H1 (cell line): Measurements from ENCODE around the gene METTL21A. TPM values are rescaled to one million over a fixed set of nuclear protein-coding genes. Genes with fewer than 3 reads are reported as not detected.

Source experiments
- CTCF ChIA-PET: fragments of 300-600 bp; sonication (Branson Sonifier 250); formaldehyde crosslinking; loops from one replicate; lab custom pipeline; 2021; ENCODE audit not compliant: partially characterized antibody; lab: Charles Lee
- POLR2A ChIA-PET: fragments of 300-600 bp; sonication (Branson Sonifier 250); formaldehyde crosslinking; loops from one replicate; lab custom pipeline; 2021; ENCODE audit warnings: inconsistent platforms; ENCODE audit not compliant: partially characterized antibody; lab: Charles Lee
- DNase-seq, 2 experiments: peaks; one replicate each; pipeline versions ENCODE4 v3.0.0 to v3.0.0-alpha.2; 2010 to 2022; ENCODE audit warnings: low spot score in 2 of 2, low read depth in 1 of 2, mixed read lengths in 1 of 2
- FAIRE-seq: peaks from 2 replicates; lab custom pipeline; 2011; peaks lifted over from hg19 to GRCh38; lab: Jason Lieb, UNC
- H2AFZ ChIP-seq: 2 replicates; pipeline ENCODE4 v1.8.1; 2012; ENCODE audit warnings: low read length, inconsistent platforms
- H2AK5ac ChIP-seq: 2 replicates; pipeline ENCODE4 v1.6.1; 2013; ENCODE audit warnings: low read depth, low read length
- H2BK120ac ChIP-seq: replicated peaks from 2 replicates; pipeline ENCODE3; 2013; ENCODE audit warnings: low read depth, low read length, inconsistent platforms
- H2BK12ac ChIP-seq: 2 replicates; pipeline ENCODE4 v1.6.1; 2013; ENCODE audit warnings: low read depth, low read length
- H2BK15ac ChIP-seq: 2 replicates; pipeline ENCODE4 v1.6.1; 2013; ENCODE audit warnings: low read length
- H2BK20ac ChIP-seq: 2 replicates; pipeline ENCODE4 v1.6.1; 2013; ENCODE audit warnings: low read length
- H2BK5ac ChIP-seq: 2 replicates; pipeline ENCODE4 v1.6.1; 2013; ENCODE audit warnings: low read depth, low read length
- H3K14ac ChIP-seq: 2 replicates; pipeline ENCODE4 v1.6.1; 2013; ENCODE audit warnings: inconsistent platforms; ENCODE audit not compliant: insufficient read length
- H3K18ac ChIP-seq: 2 replicates; pipeline ENCODE4 v1.6.1; 2013; ENCODE audit warnings: low read length; ENCODE audit errors: extremely low read depth
- H3K23ac ChIP-seq: 2 replicates; pipeline ENCODE4 v1.6.1; 2013; ENCODE audit warnings: inconsistent platforms; ENCODE audit not compliant: insufficient read length
- H3K23me2 ChIP-seq: 2 replicates; pipeline ENCODE4 v1.6.1; 2013; ENCODE audit warnings: low read depth, low read length
- H3K27ac ChIP-seq: 2 replicates; pipeline ENCODE4 v1.6.1; 2011; ENCODE audit warnings: low read depth, low read length, inconsistent platforms
- H3K27me3 ChIP-seq, 4 experiments: replicated peaks in 1 of 4; 1 replicate in 1 of 4; 2 replicates in 3 of 4; pipeline versions ENCODE4 v1.6.1 to v1.8.1; 2011 to 2013; ENCODE audit warnings: low read length in 3 of 4, mild to moderate bottlenecking in 3 of 4, inconsistent platforms in 2 of 4, mixed read lengths in 2 of 4, moderate library complexity in 1 of 4; ENCODE audit not compliant: control insufficient read depth in 3 of 4, insufficient read depth in 3 of 4; ENCODE audit errors: extremely low read depth in 1 of 4
- H3K36me3 ChIP-seq, 4 experiments: 2 replicates each; pipeline versions ENCODE4 v1.6.1 to v1.8.1; 2011 to 2013; ENCODE audit warnings: mild to moderate bottlenecking in 4 of 4, low read length in 3 of 4, moderate library complexity in 2 of 4, control low read depth in 1 of 4, inconsistent platforms in 1 of 4; ENCODE audit not compliant: insufficient read depth in 4 of 4, control insufficient read depth in 2 of 4
- H3K4ac ChIP-seq: replicated peaks from 2 replicates; pipeline ENCODE3; 2013; ENCODE audit warnings: low read length, low read depth, mixed read lengths, inconsistent platforms; ENCODE audit not compliant: insufficient read length
- H3K4me1 ChIP-seq, 4 experiments: replicated peaks in 1 of 4; 1 replicate in 1 of 4; 2 replicates in 3 of 4; pipeline versions ENCODE4 v1.6.1 to v1.8.1; 2011 to 2013; ENCODE audit warnings: low read length in 3 of 4, inconsistent platforms in 2 of 4, mixed read lengths in 1 of 4; ENCODE audit not compliant: insufficient read depth in 4 of 4, control insufficient read depth in 3 of 4
- H3K4me2 ChIP-seq, 2 experiments: 2 replicates each; pipeline versions ENCODE4 v1.6.1 to v1.8.1; 2011 to 2013; ENCODE audit warnings: low read depth in 2 of 2, low read length in 2 of 2, control low read depth in 1 of 2, inconsistent platforms in 1 of 2, mild to moderate bottlenecking in 1 of 2; ENCODE audit not compliant: insufficient read depth in 1 of 2
- H3K4me3 ChIP-seq, 4 experiments: fragments of 200-600, 300-600 bp in 1 of 4; sonication (generic), shearing (Covaris generic), sonication (Bioruptor Twin) in 1 of 4; 2 replicates each; pipeline versions ENCODE4 v1.5.1 to v1.8.1; 2011 to 2016; ENCODE audit warnings: low read length in 4 of 4, low read depth in 3 of 4, control low read depth in 2 of 4, inconsistent platforms in 2 of 4, mild to moderate bottlenecking in 2 of 4, mixed read lengths in 1 of 4, moderate library complexity in 1 of 4; ENCODE audit not compliant: insufficient read depth in 2 of 4; ENCODE audit errors: extremely low read depth in 1 of 4
- H3K56ac ChIP-seq: replicated peaks from 2 replicates; pipeline ENCODE3; 2013; ENCODE audit warnings: low read depth, mild to moderate bottlenecking, mixed read lengths, low read length, inconsistent platforms; ENCODE audit not compliant: insufficient read length
- H3K79me1 ChIP-seq: 2 replicates; pipeline ENCODE4 v1.6.1; 2013; ENCODE audit warnings: low read depth, low read length, control low read depth
- H3K79me2 ChIP-seq, 2 experiments: 2 replicates each; pipeline versions ENCODE4 v1.6.1 to v1.8.1; 2012 to 2013; ENCODE audit warnings: low read length in 2 of 2, mild to moderate bottlenecking in 2 of 2, inconsistent platforms in 1 of 2; ENCODE audit not compliant: insufficient read depth in 2 of 2, control insufficient read depth in 1 of 2
- H3K9ac ChIP-seq, 4 experiments: replicated peaks in 1 of 4; 1 replicate in 1 of 4; 2 replicates in 3 of 4; pipeline versions ENCODE4 v1.6.1 to v1.8.1; 2011 to 2013; ENCODE audit warnings: low read depth in 3 of 4, low read length in 3 of 4, control low read depth in 2 of 4, mild to moderate bottlenecking in 2 of 4, moderate library complexity in 2 of 4, inconsistent platforms in 1 of 4; ENCODE audit errors: extremely low read depth in 1 of 4
- H3K9me3 ChIP-seq, 2 experiments: 2 replicates each; pipeline versions ENCODE4 v1.6.1 to v1.8.1; 2012 to 2013; ENCODE audit warnings: mild to moderate bottlenecking in 2 of 2, moderate library complexity in 2 of 2, control low read depth in 1 of 2, inconsistent platforms in 1 of 2, low read depth in 1 of 2, low read length in 1 of 2, mixed read lengths in 1 of 2; ENCODE audit not compliant: insufficient read depth in 2 of 2
- H4K20me1 ChIP-seq, 2 experiments: replicated peaks in 1 of 2; 2 replicates each; pipeline versions ENCODE3 to v1.8.1; 2011 to 2013; ENCODE audit warnings: inconsistent platforms in 2 of 2, low read length in 2 of 2, mild to moderate bottlenecking in 1 of 2; ENCODE audit not compliant: insufficient read depth in 2 of 2, control insufficient read depth in 1 of 2
- H4K5ac ChIP-seq: 2 replicates; pipeline ENCODE4 v1.6.1; 2013; ENCODE audit warnings: low read length, low read depth, mixed read lengths, inconsistent platforms; ENCODE audit not compliant: insufficient read length
- H4K8ac ChIP-seq: 2 replicates; pipeline ENCODE4 v1.8.0; 2013; ENCODE audit warnings: mild to moderate bottlenecking, moderate library complexity, low read length, inconsistent platforms; ENCODE audit not compliant: insufficient read depth; ENCODE audit errors: extremely low read depth
- H4K91ac ChIP-seq: replicated peaks from 2 replicates; pipeline ENCODE3; 2013; ENCODE audit warnings: low read length, mixed read lengths, inconsistent platforms; ENCODE audit not compliant: insufficient read length
- GTF2F1 ChIP-seq: IDR thresholded peaks from 2 replicates; pipeline ENCODE4 v1.6.1; 2012; ENCODE audit warnings: low read depth, low read length, improper control_type of control experiment, borderline replicate concordance
- JUN ChIP-seq: IDR thresholded peaks from 2 replicates; pipeline ENCODE4 v1.6.1; 2011; ENCODE audit warnings: low read depth, mild to moderate bottlenecking, improper control_type of control experiment, low read length
- KDM1A ChIP-seq: fragments of 200-600, 300-600 bp; sonication (generic); IDR thresholded peaks from 2 replicates; pipeline ENCODE4 v1.7.1; 2016; ENCODE audit warnings: mild to moderate bottlenecking, low read length, borderline replicate concordance
- RBBP5 ChIP-seq: IDR thresholded peaks from 2 replicates; pipeline ENCODE4 v1.7.1; 2012; ENCODE audit warnings: low read depth, mild to moderate bottlenecking, inconsistent platforms, low read length, moderate library complexity, borderline replicate concordance
- RFX5 ChIP-seq: IDR thresholded peaks from 2 replicates; pipeline ENCODE4 v1.6.1; 2011; ENCODE audit warnings: low read depth, low read length, improper control_type of control experiment, borderline replicate concordance
- SUZ12 ChIP-seq: fragments of 200-600 bp; sonication (generic); IDR thresholded peaks from 2 replicates; pipeline ENCODE4 v1.6.1; 2012; ENCODE audit warnings: mild to moderate bottlenecking, inconsistent platforms, low read length, moderate library complexity, mixed read lengths
- WGBS, 2 experiments: shearing (Covaris generic) in 1 of 2; methylation state at CpG; one replicate each; pipeline versions ENCODE4 v1.1.6 to v1.1.7; 2013 to 2015; ENCODE audit warnings: low lambda C conversion rate in 2 of 2, mixed read lengths in 2 of 2, inconsistent platforms in 1 of 2, low coverage in 1 of 2, missing lambda C conversion rate in 1 of 2; ENCODE audit not compliant: insufficient replicate concordance in 2 of 2, insufficient coverage in 1 of 2, insufficient read length in 1 of 2; ENCODE audit errors: extremely low coverage in 1 of 2, missing lambda C conversion rate in 1 of 2; 5-methylcytosine and 5-hydroxymethylcytosine counted together
- polyA plus RNA-seq, 7 experiments: library from polyadenylated mRNA; depleted of rRNA in 3 of 7; stranded (reverse) in 5 of 7; unstranded in 2 of 7; fragments of >200 nt in 5 of 7; fragments of 200-250 nt in 2 of 7; gene quantifications; 1 replicate in 5 of 7; 2 replicates in 1 of 7; 4 replicates in 1 of 7; pipeline versions ENCODE4 v1.2.1 to v1.2.3, GENCODE V29; 2011 to 2013; ENCODE audit warnings: missing spikeins in 2 of 7, mixed read lengths in 2 of 7
- total RNA-seq: library from RNA; stranded (reverse); fragmentation: NEBNext Ultra II Directional; extraction: Animal tissue kit (Norgen Biotek cat#: 25700); gene quantifications from 2 replicates; pipeline ENCODE4 v1.2.1, GENCODE V29; 2021
- TF ChIP-seq, protein P1 (sequence below), 3 experiments: IDR thresholded peaks; 1 replicate in 2 of 3; 2 replicates in 1 of 3; pipeline versions ENCODE4 v1.5.1 to v1.6.1; 2011; ENCODE audit warnings: low read length in 3 of 3, mild to moderate bottlenecking in 3 of 3, inconsistent platforms in 2 of 3, low read depth in 1 of 3, moderate library complexity in 1 of 3; ENCODE audit not compliant: insufficient read depth in 1 of 3; ENCODE audit errors: control extremely low read depth in 1 of 3

The METTL21A gene
- total and polyA plus RNA-seq, 2 of the 8 experiments (the other 6 are each of a cell fraction or from before 2014, with no cell fraction given), result 36.2 to 55.0 TPM

DNA sequence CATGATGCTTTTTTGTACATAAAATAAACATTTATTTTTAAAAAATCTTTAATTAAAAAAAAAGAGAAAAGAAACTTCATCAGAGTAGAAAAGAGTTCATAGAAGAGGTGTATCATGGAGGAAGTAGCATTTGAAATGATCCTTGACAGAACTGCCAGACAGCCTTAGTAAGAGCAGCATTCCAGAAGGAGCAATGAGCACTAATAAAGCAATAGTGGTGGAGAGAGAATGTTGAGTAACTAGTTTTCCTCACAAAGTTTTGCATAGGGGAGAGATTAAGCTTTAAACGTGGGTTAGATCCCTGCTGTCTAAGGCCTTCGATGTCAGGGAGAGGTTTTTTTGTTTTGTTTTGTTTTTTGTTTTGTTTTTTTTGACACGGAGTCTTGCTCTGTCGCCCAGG, 29.8 kb upstream of the METTL21A start:
- Histone ChIP-seq H3K4ac (no peak overlapping the region), H3K18ac (no peak overlapping the region), H2AK5ac (no peak overlapping the region), H2BK5ac (no peak overlapping the region), H4K5ac (no peak overlapping the region), H3K36me3 (no peaks in the 10 kb centered on the region), H2BK120ac (no peak overlapping the region), H2BK12ac (no peak overlapping the region), H3K23me2 (no peaks in the 10 kb centered on the region), H3K4me2 (no peak overlapping the region), H3K27me3 (no peaks in the 10 kb centered on the region), H2BK15ac (no peak overlapping the region), H3K79me1 (no peaks in the 10 kb centered on the region), H3K14ac (no peak overlapping the region), H3K9ac (no peak overlapping the region), H3K27ac (no peak overlapping the region), H3K9me3 (no peaks in the 10 kb centered on the region), H4K91ac (no peak overlapping the region), H2AFZ (no peak overlapping the region), H3K4me3 (no peak overlapping the region), H2BK20ac (no peak overlapping the region), H3K56ac (no peak overlapping the region), H3K23ac (no peak overlapping the region), H4K20me1 (no peaks in the 10 kb centered on the region), H3K79me2 (no peaks in the 10 kb centered on the region), H3K4me1 (no peaks in the 10 kb centered on the region), H4K8ac (no peak overlapping the region)
- FAIRE-seq (no peak), DNase-seq (no peak)
- POLR2A ChIA-PET, result no interaction called here
- TF ChIP-seq JUN (no peak), SUZ12 (no peak), RBBP5 (no peak), RFX5 (no peak), KDM1A (no peak), GTF2F1 (no peak)
- TF ChIP-seq, protein P1, sequence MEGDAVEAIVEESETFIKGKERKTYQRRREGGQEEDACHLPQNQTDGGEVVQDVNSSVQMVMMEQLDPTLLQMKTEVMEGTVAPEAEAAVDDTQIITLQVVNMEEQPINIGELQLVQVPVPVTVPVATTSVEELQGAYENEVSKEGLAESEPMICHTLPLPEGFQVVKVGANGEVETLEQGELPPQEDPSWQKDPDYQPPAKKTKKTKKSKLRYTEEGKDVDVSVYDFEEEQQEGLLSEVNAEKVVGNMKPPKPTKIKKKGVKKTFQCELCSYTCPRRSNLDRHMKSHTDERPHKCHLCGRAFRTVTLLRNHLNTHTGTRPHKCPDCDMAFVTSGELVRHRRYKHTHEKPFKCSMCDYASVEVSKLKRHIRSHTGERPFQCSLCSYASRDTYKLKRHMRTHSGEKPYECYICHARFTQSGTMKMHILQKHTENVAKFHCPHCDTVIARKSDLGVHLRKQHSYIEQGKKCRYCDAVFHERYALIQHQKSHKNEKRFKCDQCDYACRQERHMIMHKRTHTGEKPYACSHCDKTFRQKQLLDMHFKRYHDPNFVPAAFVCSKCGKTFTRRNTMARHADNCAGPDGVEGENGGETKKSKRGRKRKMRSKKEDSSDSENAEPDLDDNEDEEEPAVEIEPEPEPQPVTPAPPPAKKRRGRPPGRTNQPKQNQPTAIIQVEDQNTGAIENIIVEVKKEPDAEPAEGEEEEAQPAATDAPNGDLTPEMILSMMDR (IDR thresholded peaks at IDR 0.05; ENCODE audit: control extremely low read depth in 1 of 3, insufficient read depth in 1 of 3, low read depth in 1 of 3, low read length in 3 of 3), result no peak
- CTCF ChIA-PET, result interaction anchor here (0.6 kb wide), 1 partner anchor 20 kb away, joined by 3 read pairs; no protein-coding TSS in a partner anchor
- 77% methylated on average over 4 of the region's 4 CpGs; no CpG with 5 or more reads in 1 of the 2 experiments for WGBS, 2 experiments
